Erythroblast (primary cell): ENCODE data around the gene PDLIM5.
A peak's percentile ranks its signal among the peaks of the same experiment; 100 is the strongest.

Experiments
- DNase-seq, 2 experiments: peaks; one replicate each; lab custom pipeline; 2025; lab: John Stamatoyannopoulos, UW
- GATA1 ChIP-seq: IDR thresholded peaks from 2 replicates; pipeline ENCODE4 v1.6.1; 2011; ENCODE audit warnings: low read depth, mild to moderate bottlenecking, control low read depth, low read length, moderate library complexity
- POLR2A ChIP-seq: IDR thresholded peaks from 2 replicates; pipeline ENCODE4 v1.6.1; 2011; ENCODE audit warnings: mild to moderate bottlenecking, low read length

PDLIM5 gene

DNA sequence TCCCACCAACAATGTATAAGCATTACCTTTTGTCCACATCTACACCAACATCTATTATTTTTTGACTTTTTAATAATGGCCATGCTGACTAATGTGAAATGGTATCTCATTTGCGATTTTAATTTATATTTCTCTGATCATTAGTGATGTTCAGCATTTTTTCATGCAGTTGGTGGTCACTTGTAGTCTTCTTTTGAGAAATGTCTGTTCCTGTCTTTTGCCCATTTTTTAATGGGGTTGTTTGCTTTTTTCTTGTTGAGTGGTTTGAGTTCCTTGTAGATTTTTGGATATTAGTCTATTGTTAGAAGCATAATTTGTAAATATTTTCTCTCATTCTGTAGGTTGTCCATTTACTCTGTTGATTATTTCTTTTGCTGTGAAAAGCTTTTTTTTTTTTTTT, 36.8 kb upstream of the PDLIM5 start:
- TF ChIP-seq POLR2A, result no peak
- TF ChIP-seq GATA1, result no peak
- DNase-seq, result no peak

- TF ChIP-seq POLR2A, result no peak
- no peak for TF ChIP-seq GATA1
- no peak for DNase-seq
Measured at GRCh38 chr4:94415448-94415847, 36.3 kb upstream of the PDLIM5 start.

GRCh38 chr4:94416335-94416734, 35.4 kb upstream of the PDLIM5 start:
- no peak for DNase-seq

DNA sequence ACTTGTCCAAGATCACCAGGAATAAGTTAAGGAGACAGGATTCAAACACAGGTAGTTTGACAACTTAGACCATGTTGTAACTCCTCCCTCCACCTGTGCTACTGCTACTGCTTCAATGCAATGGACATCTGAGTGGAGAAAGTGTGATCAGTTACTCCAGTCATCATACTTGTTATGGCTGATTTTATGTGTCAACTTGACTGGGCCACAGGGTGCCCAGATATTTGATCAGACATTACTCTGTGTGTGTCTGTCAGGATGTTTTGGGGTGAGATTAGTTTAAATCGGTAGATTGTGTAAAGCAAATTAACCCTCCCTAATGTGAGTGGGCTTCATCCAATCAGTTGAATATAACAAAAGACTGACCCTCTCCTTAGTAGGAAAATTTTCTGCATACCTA, 34.8 kb upstream of the PDLIM5 start:
- no peak for DNase-seq
- TF ChIP-seq GATA1, result no peak
- no peak for TF ChIP-seq POLR2A

More at GRCh38 chr4:94416335-94416734, 35.4 kb upstream of the PDLIM5 start:
- TF ChIP-seq GATA1, result no peak
- TF ChIP-seq POLR2A, result no peak

DNA sequence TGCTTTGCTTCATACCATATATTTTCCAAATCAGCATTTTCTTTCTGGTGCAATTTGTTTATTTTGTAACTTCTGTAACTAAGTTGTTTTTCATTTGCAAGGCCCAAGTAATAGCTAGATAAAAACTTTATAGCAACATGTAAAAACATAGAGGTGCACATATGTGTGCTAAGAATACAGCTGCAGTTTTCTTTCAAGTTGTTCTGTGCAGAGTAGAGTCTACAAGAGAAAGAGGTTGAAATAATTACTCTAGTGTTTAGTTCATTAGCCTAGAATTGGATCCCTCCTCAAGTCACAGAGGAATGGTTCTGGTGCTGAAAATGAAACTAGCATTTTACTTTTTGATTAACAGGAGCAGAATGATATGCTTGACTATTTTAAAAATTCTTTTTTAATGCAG, 32.2 kb upstream of the PDLIM5 start:
- TF ChIP-seq POLR2A (no peak), GATA1 (no peak)

GRCh38 chr4:94419956-94420355, 31.8 kb upstream of the PDLIM5 start:
- no peak for TF ChIP-seq GATA1
- TF ChIP-seq POLR2A, result no peak
- no peak for DNase-seq

More for the DNA sequence above, 32.2 kb upstream of the PDLIM5 start:
- DNase-seq, result no peak

DNA sequence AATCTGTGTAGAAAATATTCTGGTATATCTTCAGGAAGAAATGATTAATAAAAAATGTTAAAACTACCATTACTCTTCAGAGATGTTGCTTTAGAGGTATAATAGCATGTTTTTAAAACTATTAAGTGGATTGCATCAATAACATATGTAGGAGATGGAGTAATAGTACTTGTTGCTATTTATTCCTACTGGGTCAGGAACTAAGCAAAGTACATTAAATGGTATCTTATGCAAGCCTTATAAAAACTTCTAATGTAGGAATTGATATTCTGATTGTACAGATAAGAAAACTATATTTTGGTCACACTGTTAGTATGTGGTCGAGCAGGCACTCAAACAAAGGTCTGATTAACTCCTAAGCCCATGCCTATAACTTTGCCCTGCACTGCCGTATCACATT, 31.4 kb upstream of the PDLIM5 start:
- no peak for DNase-seq
- no peak for TF ChIP-seq GATA1

DNA sequence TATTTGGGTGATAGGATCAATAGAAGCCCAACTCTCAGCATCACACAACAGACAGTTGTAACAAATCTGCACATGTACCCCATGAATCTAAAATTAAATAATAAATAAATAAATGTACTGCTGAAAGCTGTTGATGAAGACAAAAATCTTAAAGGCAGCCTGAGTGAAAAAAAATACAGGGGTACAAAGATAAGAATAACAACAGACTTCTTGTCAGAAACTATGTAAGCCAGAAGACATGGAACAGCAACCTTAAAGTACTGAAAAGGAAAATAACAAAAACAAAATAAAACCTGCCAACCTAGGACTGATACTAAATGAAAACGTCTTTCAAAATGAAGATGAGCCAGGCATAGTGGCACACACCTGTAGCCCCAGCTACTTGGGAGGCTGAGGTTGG, 25.0 kb upstream of the PDLIM5 start:
- TF ChIP-seq GATA1 (no peak), POLR2A (no peak)
- peak; percentile 20 to 26 for DNase-seq

GRCh38 chr4:94428884-94429283, 22.9 kb upstream of the PDLIM5 start:
- DNase-seq, result no peak
- TF ChIP-seq POLR2A, result no peak
- TF ChIP-seq GATA1, result no peak

DNA sequence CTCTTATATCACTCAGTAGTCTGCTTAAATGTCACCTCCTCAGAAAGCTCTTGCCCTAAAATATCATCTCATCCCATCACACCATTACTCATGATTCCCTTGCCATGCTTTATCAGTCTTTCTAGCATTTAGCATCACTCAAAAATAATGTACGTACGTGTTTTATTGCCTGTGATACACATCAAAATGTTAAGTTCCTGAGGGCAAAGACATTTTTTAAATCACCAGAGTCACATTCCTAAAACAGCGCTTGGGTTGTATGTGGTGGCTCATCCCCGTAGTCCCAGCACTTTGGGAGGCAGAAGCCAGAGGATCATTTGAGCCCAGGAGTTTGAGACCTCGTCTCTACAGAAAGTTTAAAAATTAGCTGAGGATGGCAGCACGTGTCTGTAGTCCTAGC, 21.3 kb upstream of the PDLIM5 start:
- DNase-seq, result no peak
- TF ChIP-seq POLR2A, result no peak
- no peak for TF ChIP-seq GATA1

GRCh38 chr4:94431388-94431787, 20.4 kb upstream of the PDLIM5 start:
- no peak for TF ChIP-seq POLR2A
- no peak for TF ChIP-seq GATA1
- DNase-seq, result no peak

DNA sequence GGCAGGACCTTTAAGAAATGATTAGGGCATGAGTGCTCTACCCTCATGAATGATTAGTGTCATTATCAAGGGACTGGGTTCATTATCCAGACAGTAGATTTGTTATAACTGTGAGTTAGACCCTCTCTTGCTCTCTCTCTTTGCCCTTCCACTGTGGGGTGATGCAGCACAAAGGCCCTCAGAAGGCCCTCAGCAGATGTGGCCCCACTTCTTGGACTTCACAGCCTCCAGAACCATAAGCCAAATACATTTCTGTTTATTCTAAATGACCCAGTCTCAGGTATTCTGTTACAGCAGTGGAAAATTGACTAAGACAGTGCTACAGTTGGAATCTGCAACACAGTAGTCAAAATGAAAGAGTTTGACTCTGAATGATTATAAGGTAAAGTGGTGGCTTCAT, 17.2 kb upstream of the PDLIM5 start:
- TF ChIP-seq POLR2A (no peak), GATA1 (no peak)
- DNase-seq, result no peak

- no peak for TF ChIP-seq POLR2A
- no peak for TF ChIP-seq GATA1
- no peak for DNase-seq
Measured at GRCh38 chr4:94435874-94436273, 15.9 kb upstream of the PDLIM5 start.

DNA sequence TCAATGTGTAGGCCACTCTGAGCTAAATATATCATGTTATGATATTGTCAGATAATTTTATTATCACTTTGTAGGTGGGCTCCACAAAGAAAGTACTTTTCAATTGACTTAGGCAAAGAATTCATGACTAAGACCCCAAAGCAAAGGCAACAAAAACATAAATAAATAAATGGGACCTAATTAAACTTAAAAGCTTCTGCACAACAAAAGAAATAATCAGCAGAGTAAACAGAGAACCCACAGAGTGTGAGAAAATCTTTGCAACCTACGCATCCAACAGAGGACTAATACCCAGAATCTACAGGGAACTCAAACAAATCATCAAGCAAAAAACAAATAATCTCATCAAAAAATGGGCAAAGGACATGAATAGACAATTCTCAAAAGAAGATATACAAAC, 15.2 kb upstream of the PDLIM5 start:
- DNase-seq, result no peak
- TF ChIP-seq POLR2A (no peak), GATA1 (no peak)

GRCh38 chr4:94439606-94440005, 12.1 kb upstream of the PDLIM5 start:
- no peak for DNase-seq
- TF ChIP-seq POLR2A (no peak), GATA1 (no peak)

DNA sequence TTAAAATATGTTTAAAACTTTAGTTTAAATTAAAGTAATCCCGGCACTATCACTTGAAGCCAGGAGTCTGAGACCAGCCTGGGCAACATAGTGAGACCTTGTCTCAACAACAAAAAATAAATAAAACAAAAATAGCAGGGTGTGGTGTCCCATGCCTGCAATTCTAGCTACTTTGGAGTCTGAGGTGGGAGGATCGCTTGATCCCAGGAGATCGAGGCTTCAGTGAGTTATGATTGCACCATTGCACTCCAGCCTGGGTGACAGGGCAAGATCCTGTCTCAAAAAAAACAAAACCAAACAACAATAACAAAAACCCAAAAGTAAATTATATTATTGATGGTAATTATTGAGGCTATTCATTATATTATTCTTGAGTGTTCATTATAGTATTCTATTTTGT, 9.9 kb upstream of the PDLIM5 start:
- TF ChIP-seq GATA1, result no peak
- TF ChIP-seq POLR2A, result no peak

DNA sequence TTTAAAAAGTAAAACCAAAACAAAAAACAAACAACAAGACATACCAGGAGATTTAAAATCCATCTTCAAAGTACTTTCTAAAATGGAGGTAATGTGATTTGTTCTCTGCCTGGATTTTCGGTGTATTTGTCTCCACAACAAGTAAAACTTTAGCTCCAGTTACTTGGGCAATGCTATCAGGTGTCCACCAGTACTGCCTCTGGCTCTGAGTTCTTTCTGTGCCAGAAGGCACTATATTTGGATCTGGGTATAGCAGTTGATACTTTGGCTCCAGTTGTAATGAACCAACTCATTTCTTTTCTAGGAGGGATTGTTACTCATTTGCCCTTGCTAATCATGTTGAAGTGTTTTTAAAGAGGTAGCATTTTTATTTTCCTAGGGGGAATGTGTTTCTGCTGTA, 9.5 kb upstream of the PDLIM5 start:
- TF ChIP-seq POLR2A (no peak), GATA1 (no peak)
- no peak for DNase-seq

More for the DNA sequence above, 9.9 kb upstream of the PDLIM5 start:
- no peak for DNase-seq
